ENCODE results near the gene ZNF630. TPM values are rescaled to one million over a fixed set of nuclear protein-coding genes. Genes with fewer than 3 reads are reported as not detected.

Gene ZNF630
- total RNA-seq, 2 experiments from 2014 or later: 1.3 to 2.7 TPM

DNA sequence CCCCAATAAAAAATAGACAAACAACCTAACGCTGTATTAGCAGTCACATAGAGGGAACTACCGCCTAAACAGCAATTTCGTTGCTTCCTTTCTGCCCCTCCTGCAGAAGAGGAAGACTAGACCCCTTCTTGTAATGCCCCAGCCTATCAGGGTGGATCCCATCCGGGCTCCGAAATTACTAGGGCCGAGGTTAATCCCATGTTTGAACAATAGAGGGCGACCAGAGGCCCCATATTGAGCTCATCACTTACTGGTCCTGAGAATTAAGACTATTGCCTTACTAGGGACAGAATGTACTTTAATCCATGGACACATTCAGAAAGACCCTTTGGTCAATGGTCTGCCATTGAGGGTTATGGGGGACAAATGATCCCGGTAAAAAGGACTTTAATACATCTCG lies 11.8 kb upstream of the ZNF630 start:
- TF ChIP-seq, protein P1, sequence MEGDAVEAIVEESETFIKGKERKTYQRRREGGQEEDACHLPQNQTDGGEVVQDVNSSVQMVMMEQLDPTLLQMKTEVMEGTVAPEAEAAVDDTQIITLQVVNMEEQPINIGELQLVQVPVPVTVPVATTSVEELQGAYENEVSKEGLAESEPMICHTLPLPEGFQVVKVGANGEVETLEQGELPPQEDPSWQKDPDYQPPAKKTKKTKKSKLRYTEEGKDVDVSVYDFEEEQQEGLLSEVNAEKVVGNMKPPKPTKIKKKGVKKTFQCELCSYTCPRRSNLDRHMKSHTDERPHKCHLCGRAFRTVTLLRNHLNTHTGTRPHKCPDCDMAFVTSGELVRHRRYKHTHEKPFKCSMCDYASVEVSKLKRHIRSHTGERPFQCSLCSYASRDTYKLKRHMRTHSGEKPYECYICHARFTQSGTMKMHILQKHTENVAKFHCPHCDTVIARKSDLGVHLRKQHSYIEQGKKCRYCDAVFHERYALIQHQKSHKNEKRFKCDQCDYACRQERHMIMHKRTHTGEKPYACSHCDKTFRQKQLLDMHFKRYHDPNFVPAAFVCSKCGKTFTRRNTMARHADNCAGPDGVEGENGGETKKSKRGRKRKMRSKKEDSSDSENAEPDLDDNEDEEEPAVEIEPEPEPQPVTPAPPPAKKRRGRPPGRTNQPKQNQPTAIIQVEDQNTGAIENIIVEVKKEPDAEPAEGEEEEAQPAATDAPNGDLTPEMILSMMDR (conservative IDR thresholded peaks at IDR 0.05; ENCODE audit: low read length): peak; percentile 74
- TF ChIP-seq EZH2phosphoT487 (IDR thresholded peaks at IDR 0.05; ENCODE audit: borderline replicate concordance, low read depth, low read length): no peak
- Histone ChIP-seq H3K9me3 (ENCODE audit: low read length) (no peaks in the 10 kb centered on the region), H3K36me3 (ENCODE audit: insufficient read depth, low read length) (no peaks in the 10 kb centered on the region), H3K9me2 (ENCODE audit: insufficient read depth, low read length) (no peaks in the 10 kb centered on the region), H3K27ac (ENCODE audit: low read depth, low read length, poor library complexity, severe bottlenecking) (no peak overlapping the region), H3K79me2 (ENCODE audit: insufficient read depth, low read depth, low read length) (no peaks in the 10 kb centered on the region), H4K20me1 (ENCODE audit: insufficient read depth, low read length) (no peaks in the 10 kb centered on the region), H3K4me2 (ENCODE audit: low read length) (no peak overlapping the region), H3K4me1 (ENCODE audit: insufficient read depth, low read length, poor library complexity, severe bottlenecking) (no peaks in the 10 kb centered on the region), H3K4me3 (ENCODE audit: low read depth, low read length, poor library complexity, severe bottlenecking) (no peak overlapping the region), H2AFZ (ENCODE audit: low read length) (peak overlapping the region; percentile 46; the same call in 1 of the 2 replicates)
- POLR2A ChIA-PET: no interaction called here
- CTCF ChIA-PET (ENCODE audit: unreplicated experiment): no interaction called here
- peak; percentile 56 for DNase-seq (ENCODE audit: low spot score)
- BruUV-seq (replicated peaks): no TSS peak
- intact Hi-C loops (cut with micrococcal nuclease; ENCODE audit: unreplicated experiment): no loop called here

DNA sequence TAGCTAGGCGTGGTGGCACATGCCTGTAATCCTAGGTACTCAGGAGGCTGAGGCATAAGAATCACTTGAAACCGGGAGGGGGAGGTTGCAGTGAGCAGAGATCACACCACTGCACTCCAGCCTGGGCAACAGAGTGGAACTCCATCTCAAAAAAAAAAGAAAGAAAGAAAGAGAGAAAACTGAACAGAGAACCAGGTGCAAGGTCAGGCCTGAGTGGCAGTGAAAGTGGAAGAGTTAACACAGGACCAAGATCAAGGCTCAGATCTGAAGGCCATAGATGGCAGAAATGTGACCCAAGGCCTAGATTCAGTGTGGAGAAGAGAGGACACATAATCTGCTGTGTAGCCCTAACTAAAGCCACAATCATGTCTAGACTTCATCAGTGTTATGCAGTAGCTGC lies 4.9 kb upstream of the ZNF630 start:
- BruUV-seq (replicated peaks): no TSS peak
- peak; percentile 63 for DNase-seq (ENCODE audit: low spot score)
- Histone ChIP-seq H3K27ac (ENCODE audit: low read depth, low read length, poor library complexity, severe bottlenecking) (peak overlapping the region; percentile 80), H4K20me1 (ENCODE audit: insufficient read depth, low read length) (no peaks in the 10 kb centered on the region), H3K4me1 (ENCODE audit: insufficient read depth, low read length, poor library complexity, severe bottlenecking) (peaks cover 19% of the 10 kb centered on the region), H3K79me2 (ENCODE audit: insufficient read depth, low read depth, low read length) (no peaks in the 10 kb centered on the region), H3K36me3 (ENCODE audit: insufficient read depth, low read length) (no peaks in the 10 kb centered on the region), H2AFZ (ENCODE audit: low read length) (peak overlapping the region; percentile 31; the same call in 1 of the 2 replicates), H3K4me3 (ENCODE audit: low read depth, low read length, poor library complexity, severe bottlenecking) (no peak overlapping the region), H3K9me2 (ENCODE audit: insufficient read depth, low read length) (no peaks in the 10 kb centered on the region), H3K4me2 (ENCODE audit: low read length) (peak overlapping the region; percentile 26), H3K9me3 (ENCODE audit: low read length) (no peaks in the 10 kb centered on the region)
- TF ChIP-seq, protein P1 (conservative IDR thresholded peaks at IDR 0.05; ENCODE audit: low read length): no peak
- no peak for TF ChIP-seq EZH2phosphoT487 (IDR thresholded peaks at IDR 0.05; ENCODE audit: borderline replicate concordance, low read depth, low read length)
- ChIA-PET CTCF (ENCODE audit: unreplicated experiment) (no interaction called here), POLR2A (no interaction called here)
- intact Hi-C loops (cut with micrococcal nuclease; ENCODE audit: unreplicated experiment): no loop called here

DNA sequence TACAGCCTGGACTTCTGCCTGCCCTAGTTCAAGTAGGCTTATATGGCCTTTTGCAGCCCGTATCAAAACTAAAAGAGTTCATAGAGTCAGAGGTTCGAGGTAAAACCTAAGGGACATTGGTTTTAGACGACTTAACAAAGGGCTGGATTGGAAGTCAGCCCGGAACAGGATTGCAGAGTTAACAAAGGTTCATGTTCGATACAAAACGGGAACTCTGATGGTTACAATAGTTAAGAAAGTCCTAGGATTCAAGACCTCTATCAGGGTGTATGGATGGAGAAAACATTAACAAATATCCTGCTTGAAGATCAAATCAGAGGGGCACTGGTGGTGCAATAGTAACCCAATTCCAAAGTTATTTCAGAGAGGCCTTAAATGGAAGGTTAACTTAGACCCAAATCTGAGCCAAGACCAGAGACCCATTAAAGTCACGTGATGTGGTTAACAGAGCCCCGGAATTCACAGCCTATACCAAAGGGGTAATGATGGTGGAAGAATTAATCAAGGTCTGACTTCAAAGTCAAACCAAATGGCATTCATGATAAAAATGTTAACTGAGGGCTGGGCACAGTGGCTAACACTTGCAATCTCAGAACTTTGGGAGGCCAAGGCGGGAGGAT lies 656 bp upstream of the ZNF630 start:
- CTCF ChIA-PET (ENCODE audit: unreplicated experiment): no interaction called here
- Histone ChIP-seq H3K4me3 (ENCODE audit: low read depth, low read length, poor library complexity, severe bottlenecking) (peak overlapping the region; percentile 76), H3K79me2 (ENCODE audit: insufficient read depth, low read depth, low read length) (no peaks in the 10 kb centered on the region), H3K4me1 (ENCODE audit: insufficient read depth, low read length, poor library complexity, severe bottlenecking) (peaks cover 24% of the 10 kb centered on the region), H2AFZ (ENCODE audit: low read length) (peak overlapping the region; percentile 96), H3K36me3 (ENCODE audit: insufficient read depth, low read length) (no peaks in the 10 kb centered on the region), H4K20me1 (ENCODE audit: insufficient read depth, low read length) (no peaks in the 10 kb centered on the region), H3K27ac (ENCODE audit: low read depth, low read length, poor library complexity, severe bottlenecking) (no peak overlapping the region), H3K4me2 (ENCODE audit: low read length) (peak overlapping the region; percentile 70), H3K9me2 (ENCODE audit: insufficient read depth, low read length) (no peaks in the 10 kb centered on the region), H3K9me3 (ENCODE audit: low read length) (no peaks in the 10 kb centered on the region)
- TF ChIP-seq, protein P1 (conservative IDR thresholded peaks at IDR 0.05; ENCODE audit: low read length): no peak
- no peak for TF ChIP-seq EZH2phosphoT487 (IDR thresholded peaks at IDR 0.05; ENCODE audit: borderline replicate concordance, low read depth, low read length)
- DNase-seq (ENCODE audit: low spot score): no peak
- intact Hi-C loops (cut with micrococcal nuclease; ENCODE audit: unreplicated experiment): no loop called here
- no TSS peak for BruUV-seq (replicated peaks)
- POLR2A ChIA-PET: no interaction called here
